Measurements from ENCODE around the gene PUSL1.

The PUSL1 gene

DNA sequence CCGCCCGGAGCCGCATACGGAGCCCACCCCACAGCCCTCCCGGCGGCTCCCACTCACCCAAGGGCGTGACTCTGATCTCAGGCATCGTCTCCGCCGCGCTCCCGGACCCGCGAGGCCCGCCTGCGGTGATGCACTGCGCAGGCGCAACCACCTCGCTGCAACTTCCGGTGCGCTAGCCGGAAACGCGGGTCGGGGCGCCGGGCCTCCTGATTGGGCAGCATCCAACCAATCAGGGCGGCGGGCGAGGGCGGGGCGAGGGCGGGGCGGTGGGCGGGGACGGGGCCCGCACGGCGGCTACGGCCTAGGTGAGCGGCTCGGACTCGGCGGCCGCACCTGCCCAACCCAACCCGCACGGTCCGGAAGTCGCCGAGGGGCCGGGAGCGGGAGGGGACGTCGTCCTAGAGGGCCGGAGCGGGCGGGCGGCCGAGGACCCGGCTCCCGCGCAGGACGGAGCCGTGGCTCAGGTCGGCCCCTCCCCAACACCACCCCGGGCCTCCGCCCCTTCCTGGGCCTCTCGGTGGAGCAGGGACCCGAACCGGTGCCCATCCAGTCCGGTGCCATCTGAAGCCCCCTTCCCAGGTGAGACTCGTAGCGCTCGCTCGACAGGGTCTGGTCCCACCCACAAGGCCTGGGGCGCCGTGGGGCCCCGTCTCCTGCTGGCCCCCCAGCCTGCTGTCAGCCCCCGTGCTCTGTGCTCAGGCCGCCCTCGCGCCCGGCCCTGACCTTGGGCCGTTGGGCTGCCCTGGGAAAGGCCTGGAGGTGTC lies 16.3 kb downstream of the PUSL1 start, which contains the start of the genes CPTP and INTS11 (continued):
- peak; percentile 39; the same call in 1 of the 2 replicates for TF ChIP-seq ZFP37 (tag by site-specific recombination; IDR thresholded peaks at IDR 0.05)
- TF ChIP-seq ZNF549 (tag by site-specific recombination; IDR thresholded peaks at IDR 0.05): no peak
- 0 out of 2 replicates have a peak, but pooled peaks have one; percentile 24 for TF ChIP-seq ZNF391 (tag by site-specific recombination; IDR thresholded peaks at IDR 0.05; ENCODE audit: borderline replicate concordance, low read depth)
- TF ChIP-seq ZNF792 (tag by site-specific recombination; IDR thresholded peaks at IDR 0.05): no peak
- peak; percentile 65; the same call in 1 of the 2 replicates for TF ChIP-seq ZBTB7A (tag by site-specific recombination; IDR thresholded peaks at IDR 0.05; ENCODE audit: low read depth)
- peak; percentile 73 for TF ChIP-seq SP3 (tag by site-specific recombination; IDR thresholded peaks at IDR 0.05)
- no peak for TF ChIP-seq ZNF677 (tag by site-specific recombination; IDR thresholded peaks at IDR 0.05)
- TF ChIP-seq HOXA7 (CRISPR knock-in tag; IDR thresholded peaks at IDR 0.05; ENCODE audit: borderline replicate concordance): no peak
- no peak for TF ChIP-seq ZNF157 (tag by site-specific recombination; IDR thresholded peaks at IDR 0.05)
- TF ChIP-seq ZNF140 (tag by site-specific recombination; IDR thresholded peaks at IDR 0.05): no peak
- TF ChIP-seq, protein P1, sequence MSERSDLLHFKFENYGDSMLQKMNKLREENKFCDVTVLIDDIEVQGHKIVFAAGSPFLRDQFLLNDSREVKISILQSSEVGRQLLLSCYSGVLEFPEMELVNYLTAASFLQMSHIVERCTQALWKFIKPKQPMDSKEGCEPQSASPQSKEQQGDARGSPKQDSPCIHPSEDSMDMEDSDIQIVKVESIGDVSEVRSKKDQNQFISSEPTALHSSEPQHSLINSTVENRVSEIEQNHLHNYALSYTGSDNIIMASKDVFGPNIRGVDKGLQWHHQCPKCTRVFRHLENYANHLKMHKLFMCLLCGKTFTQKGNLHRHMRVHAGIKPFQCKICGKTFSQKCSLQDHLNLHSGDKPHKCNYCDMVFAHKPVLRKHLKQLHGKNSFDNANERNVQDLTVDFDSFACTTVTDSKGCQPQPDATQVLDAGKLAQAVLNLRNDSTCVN (tag by site-specific recombination; optimal IDR thresholded peaks at IDR 0.05): peak; percentile 40
- TF ChIP-seq, protein P2, sequence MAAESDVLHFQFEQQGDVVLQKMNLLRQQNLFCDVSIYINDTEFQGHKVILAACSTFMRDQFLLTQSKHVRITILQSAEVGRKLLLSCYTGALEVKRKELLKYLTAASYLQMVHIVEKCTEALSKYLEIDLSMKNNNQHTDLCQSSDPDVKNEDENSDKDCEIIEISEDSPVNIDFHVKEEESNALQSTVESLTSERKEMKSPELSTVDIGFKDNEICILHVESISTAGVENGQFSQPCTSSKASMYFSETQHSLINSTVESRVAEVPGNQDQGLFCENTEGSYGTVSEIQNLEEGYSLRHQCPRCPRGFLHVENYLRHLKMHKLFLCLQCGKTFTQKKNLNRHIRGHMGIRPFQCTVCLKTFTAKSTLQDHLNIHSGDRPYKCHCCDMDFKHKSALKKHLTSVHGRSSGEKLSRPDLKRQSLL (tag by site-specific recombination; IDR thresholded peaks at IDR 0.05): peak; percentile 52
- TF ChIP-seq ZNF404 (tag by site-specific recombination; IDR thresholded peaks at IDR 0.05): no peak
- no peak for TF ChIP-seq OVOL3 (tag by site-specific recombination; IDR thresholded peaks at IDR 0.05)
- TF ChIP-seq ZEB2 (tag by site-specific recombination; IDR thresholded peaks at IDR 0.05): no peak
- TF ChIP-seq MEIS1 (CRISPR knock-in tag; IDR thresholded peaks at IDR 0.05; ENCODE audit: borderline replicate concordance): no peak
- TF ChIP-seq KLF9 (tag by site-specific recombination; IDR thresholded peaks at IDR 0.05; ENCODE audit: low read depth): peak; percentile 86
- TF ChIP-seq ZNF19 (tag by site-specific recombination; IDR thresholded peaks at IDR 0.05; ENCODE audit: low read depth): no peak
- TF ChIP-seq ZXDB (tag by site-specific recombination; IDR thresholded peaks at IDR 0.05): peak; percentile 9
- TF ChIP-seq, protein P3, sequence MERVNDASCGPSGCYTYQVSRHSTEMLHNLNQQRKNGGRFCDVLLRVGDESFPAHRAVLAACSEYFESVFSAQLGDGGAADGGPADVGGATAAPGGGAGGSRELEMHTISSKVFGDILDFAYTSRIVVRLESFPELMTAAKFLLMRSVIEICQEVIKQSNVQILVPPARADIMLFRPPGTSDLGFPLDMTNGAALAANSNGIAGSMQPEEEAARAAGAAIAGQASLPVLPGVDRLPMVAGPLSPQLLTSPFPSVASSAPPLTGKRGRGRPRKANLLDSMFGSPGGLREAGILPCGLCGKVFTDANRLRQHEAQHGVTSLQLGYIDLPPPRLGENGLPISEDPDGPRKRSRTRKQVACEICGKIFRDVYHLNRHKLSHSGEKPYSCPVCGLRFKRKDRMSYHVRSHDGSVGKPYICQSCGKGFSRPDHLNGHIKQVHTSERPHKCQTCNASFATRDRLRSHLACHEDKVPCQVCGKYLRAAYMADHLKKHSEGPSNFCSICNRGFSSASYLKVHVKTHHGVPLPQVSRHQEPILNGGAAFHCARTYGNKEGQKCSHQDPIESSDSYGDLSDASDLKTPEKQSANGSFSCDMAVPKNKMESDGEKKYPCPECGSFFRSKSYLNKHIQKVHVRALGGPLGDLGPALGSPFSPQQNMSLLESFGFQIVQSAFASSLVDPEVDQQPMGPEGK (tag by site-specific recombination; IDR thresholded peaks at IDR 0.05): peak; percentile 59; the same call in 1 of the 2 replicates
- peak; percentile 70; the same call in 1 of the 2 replicates for TF ChIP-seq KLF16 (tag by site-specific recombination; IDR thresholded peaks at IDR 0.05)
- TF ChIP-seq, protein P4, sequence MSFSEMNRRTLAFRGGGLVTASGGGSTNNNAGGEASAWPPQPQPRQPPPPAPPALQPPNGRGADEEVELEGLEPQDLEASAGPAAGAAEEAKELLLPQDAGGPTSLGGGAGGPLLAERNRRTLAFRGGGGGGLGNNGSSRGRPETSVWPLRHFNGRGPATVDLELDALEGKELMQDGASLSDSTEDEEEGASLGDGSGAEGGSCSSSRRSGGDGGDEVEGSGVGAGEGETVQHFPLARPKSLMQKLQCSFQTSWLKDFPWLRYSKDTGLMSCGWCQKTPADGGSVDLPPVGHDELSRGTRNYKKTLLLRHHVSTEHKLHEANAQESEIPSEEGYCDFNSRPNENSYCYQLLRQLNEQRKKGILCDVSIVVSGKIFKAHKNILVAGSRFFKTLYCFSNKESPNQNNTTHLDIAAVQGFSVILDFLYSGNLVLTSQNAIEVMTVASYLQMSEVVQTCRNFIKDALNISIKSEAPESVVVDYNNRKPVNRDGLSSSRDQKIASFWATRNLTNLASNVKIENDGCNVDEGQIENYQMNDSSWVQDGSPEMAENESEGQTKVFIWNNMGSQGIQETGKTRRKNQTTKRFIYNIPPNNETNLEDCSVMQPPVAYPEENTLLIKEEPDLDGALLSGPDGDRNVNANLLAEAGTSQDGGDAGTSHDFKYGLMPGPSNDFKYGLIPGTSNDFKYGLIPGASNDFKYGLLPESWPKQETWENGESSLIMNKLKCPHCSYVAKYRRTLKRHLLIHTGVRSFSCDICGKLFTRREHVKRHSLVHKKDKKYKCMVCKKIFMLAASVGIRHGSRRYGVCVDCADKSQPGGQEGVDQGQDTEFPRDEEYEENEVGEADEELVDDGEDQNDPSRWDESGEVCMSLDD (tag by site-specific recombination; IDR thresholded peaks at IDR 0.05): peak; percentile 60; the same call in 1 of the 2 replicates
- TF ChIP-seq ZNF558 (tag by site-specific recombination; IDR thresholded peaks at IDR 0.05): no peak
- TF ChIP-seq, protein P5, sequence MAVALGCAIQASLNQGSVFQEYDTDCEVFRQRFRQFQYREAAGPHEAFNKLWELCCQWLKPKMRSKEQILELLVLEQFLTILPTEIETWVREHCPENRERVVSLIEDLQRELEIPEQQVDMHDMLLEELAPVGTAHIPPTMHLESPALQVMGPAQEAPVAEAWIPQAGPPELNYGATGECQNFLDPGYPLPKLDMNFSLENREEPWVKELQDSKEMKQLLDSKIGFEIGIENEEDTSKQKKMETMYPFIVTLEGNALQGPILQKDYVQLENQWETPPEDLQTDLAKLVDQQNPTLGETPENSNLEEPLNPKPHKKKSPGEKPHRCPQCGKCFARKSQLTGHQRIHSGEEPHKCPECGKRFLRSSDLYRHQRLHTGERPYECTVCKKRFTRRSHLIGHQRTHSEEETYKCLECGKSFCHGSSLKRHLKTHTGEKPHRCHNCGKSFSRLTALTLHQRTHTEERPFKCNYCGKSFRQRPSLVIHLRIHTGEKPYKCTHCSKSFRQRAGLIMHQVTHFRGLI (tag by site-specific recombination; IDR thresholded peaks at IDR 0.05): 0 out of 2 replicates have a peak, but pooled peaks have one; percentile 32
- 0 out of 2 replicates have a peak, but pooled peaks have one; percentile 17 for TF ChIP-seq YY1 (tag by site-specific recombination; IDR thresholded peaks at IDR 0.05)
- TF ChIP-seq SP2 (tag by site-specific recombination; IDR thresholded peaks at IDR 0.05): peak; percentile 87
- no peak for TF ChIP-seq ZNF24 (tag by site-specific recombination; IDR thresholded peaks at IDR 0.05)
- TF ChIP-seq ZNF610 (tag by site-specific recombination; IDR thresholded peaks at IDR 0.05; ENCODE audit: borderline replicate concordance): no peak
- TF ChIP-seq ZBTB17 (tag by site-specific recombination; IDR thresholded peaks at IDR 0.05): no peak
- no peak for TF ChIP-seq ZNF837 (tag by site-specific recombination; IDR thresholded peaks at IDR 0.05)

Measured in HEK293 (cell line).